ENCODE data around the gene FNTB. TPM values are rescaled to one million over a fixed set of nuclear protein-coding genes. Genes with fewer than 3 reads are reported as not detected.
A peak's percentile ranks its signal among the peaks of the same experiment; 100 is the strongest.

FNTB gene
- total and polyA plus RNA-seq, 9 of the 15 experiments (the other 6 are each of a cell fraction or from before 2014, with no cell fraction given) = 6.9 to 23.2 (median 12.2) TPM

DNA sequence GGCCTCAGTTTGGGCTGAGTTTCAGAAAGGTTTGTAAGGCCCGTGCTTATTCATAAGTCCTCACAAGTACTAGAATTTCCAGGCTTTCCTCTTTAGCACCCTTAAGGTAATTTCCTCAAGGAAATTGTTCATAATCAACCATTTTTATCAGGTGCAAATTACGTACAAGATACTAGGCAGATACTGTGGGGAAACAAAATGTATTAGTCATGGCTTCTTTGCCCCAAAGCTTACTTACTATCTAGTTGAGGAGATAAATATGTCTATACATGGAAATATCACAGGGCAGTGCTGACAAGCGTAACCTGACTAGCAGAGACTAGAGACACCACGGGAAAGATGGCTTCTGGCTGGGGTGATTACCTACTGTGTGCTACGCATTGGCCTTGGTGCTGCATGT, 93.1 kb downstream of the FNTB start (continued):
- TF ChIP-seq ZNF778 (CRISPR knock-in tag; IDR thresholded peaks at IDR 0.05) (no peak), NCOA2 (IDR thresholded peaks at IDR 0.05; ENCODE audit: partially characterized antibody in 2 of 2) (no peak)

DNA sequence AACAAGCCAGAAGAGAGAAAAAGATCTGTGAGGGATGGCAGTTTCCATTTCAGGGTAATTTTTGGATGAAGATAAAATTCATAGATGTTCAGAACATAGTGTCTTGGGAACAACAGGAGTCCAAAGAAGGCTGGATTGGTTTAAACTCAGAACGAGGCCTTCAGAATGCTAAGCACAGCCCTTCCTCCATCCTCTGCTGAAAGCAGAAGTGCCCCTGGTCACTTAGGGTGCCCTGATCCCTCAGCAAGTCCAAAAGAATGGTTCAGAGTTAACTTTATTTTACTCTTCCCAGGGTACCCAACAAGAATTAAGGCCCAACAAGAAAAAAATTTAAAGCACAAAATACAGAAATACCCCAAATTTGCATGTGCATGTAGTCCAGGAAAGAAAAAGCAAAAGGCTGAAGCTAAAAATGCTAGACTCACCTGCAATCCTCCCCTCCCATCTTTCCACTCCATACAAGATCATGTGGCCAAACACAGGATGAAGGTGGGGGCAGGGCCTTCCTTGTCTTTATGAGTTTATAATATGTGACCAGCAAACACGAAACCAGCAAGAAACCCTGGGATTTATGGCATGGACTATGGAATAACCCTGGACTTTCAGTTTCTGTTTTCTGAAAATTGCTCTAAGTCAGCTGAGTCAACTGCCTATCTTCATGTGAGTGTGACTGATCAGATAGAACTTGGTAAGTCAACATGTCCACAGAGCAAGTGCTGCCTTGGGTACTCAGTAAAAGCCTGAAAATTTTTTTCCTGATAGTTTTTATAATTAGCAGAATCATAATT, 94.5 kb downstream of the FNTB start:
- 81% methylated on average over 2 of the region's 2 CpGs for WGBS (ENCODE audit: insufficient coverage, low coverage, missing lambda C conversion rate)
- in situ Hi-C loops (cut with MboI) = no loop called here
- no peaks in the 10 kb centered on the region for H4K20me1 ChIP-seq (replicated peaks; ENCODE audit: control insufficient read depth, insufficient read depth, low read length)
- no peaks in the 10 kb centered on the region for H3K9me3 ChIP-seq (replicated peaks; ENCODE audit: control insufficient read depth, insufficient read depth, low read depth, low read length)
- ATAC-seq (no peak), DNase-seq (ENCODE audit: extremely low read depth in 1 of 4, low spot score in 3 of 4) (no peak), FAIRE-seq (peak; percentile 68)
- POLR2A ChIA-PET = interaction anchor here (0.7 to 1.1 kb wide), 4 partner anchors 16 to 58 kb away, joined by 3 to 4 read pairs (median 3); no protein-coding TSS in a partner anchor
- CTCF ChIA-PET (ENCODE audit: low intra/inter-chr PET ratio) = no interaction called here
- H3K4me3 ChIP-seq = no peak overlapping the region
- H3K4me2 ChIP-seq (ENCODE audit: insufficient read depth, low read length) = no peak overlapping the region
- H3K9ac ChIP-seq (ENCODE audit: insufficient read depth in 1 of 2, low read depth in 2 of 2, low read length in 2 of 2) = no peak overlapping the region
- no peaks in the 10 kb centered on the region for H3K9me1 ChIP-seq (ENCODE audit: control insufficient read depth, insufficient read depth, low read length)
- H3K27me3 ChIP-seq (ENCODE audit: control insufficient read depth in 2 of 2, insufficient read depth in 2 of 2, low read length in 2 of 2) = no peaks in the 10 kb centered on the region
- H2AFZ ChIP-seq (ENCODE audit: low read depth, low read length) = no peak overlapping the region
- peaks cover 85% of the 10 kb centered on the region for H3K36me3 ChIP-seq (ENCODE audit: control insufficient read depth, insufficient read depth, low read length)
- peaks cover 0 to 12% of the 10 kb centered on the region in 2 experiments; a peak in 3 of 5 replicates for H3K4me1 ChIP-seq (replicated peaks in 1 of 2; ENCODE audit: control insufficient read depth in 2 of 2, insufficient read depth in 2 of 2, low read length in 2 of 2)
- H3K79me2 ChIP-seq (ENCODE audit: control insufficient read depth, insufficient read depth, low read length) = peaks cover 16% of the 10 kb centered on the region; the same call in 2 of the 3 replicates
- no TSS peak for BruUV-seq (replicated peaks)
- intact Hi-C loops (cut with micrococcal nuclease) = no loop called here
- H3K27ac ChIP-seq (ENCODE audit: extremely low read depth, low read depth, low read length) = no peak overlapping the region
- TF ChIP-seq ZBTB17 (CRISPR knock-in tag; IDR thresholded peaks at IDR 0.05) = peak; percentile 95
- TF ChIP-seq ZNF239 (CRISPR knock-in tag; IDR thresholded peaks at IDR 0.05) = no peak
- TF ChIP-seq ZNF696 (CRISPR knock-in tag; conservative IDR thresholded peaks at IDR 0.05) = no peak
- no peak for TF ChIP-seq BRD9 (IDR thresholded peaks at IDR 0.05; ENCODE audit: low read depth, partially characterized antibody)
- TF ChIP-seq GABPB2 (CRISPR knock-in tag; conservative IDR thresholded peaks at IDR 0.05) = no peak
- TF ChIP-seq, protein P1, sequence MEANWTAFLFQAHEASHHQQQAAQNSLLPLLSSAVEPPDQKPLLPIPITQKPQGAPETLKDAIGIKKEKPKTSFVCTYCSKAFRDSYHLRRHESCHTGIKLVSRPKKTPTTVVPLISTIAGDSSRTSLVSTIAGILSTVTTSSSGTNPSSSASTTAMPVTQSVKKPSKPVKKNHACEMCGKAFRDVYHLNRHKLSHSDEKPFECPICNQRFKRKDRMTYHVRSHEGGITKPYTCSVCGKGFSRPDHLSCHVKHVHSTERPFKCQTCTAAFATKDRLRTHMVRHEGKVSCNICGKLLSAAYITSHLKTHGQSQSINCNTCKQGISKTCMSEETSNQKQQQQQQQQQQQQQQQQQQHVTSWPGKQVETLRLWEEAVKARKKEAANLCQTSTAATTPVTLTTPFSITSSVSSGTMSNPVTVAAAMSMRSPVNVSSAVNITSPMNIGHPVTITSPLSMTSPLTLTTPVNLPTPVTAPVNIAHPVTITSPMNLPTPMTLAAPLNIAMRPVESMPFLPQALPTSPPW (CRISPR knock-in tag; IDR thresholded peaks at IDR 0.05) = no peak
- no peak for TF ChIP-seq XRCC5 (IDR thresholded peaks at IDR 0.05; ENCODE audit: low read depth, low read length)
- TF ChIP-seq KDM2B (CRISPR knock-in tag; IDR thresholded peaks at IDR 0.05) = no peak
- TF ChIP-seq SAP30 (IDR thresholded peaks at IDR 0.05; ENCODE audit: borderline replicate concordance, insufficient read depth, low read depth, low read length, poor library complexity, severe bottlenecking) = no peak
- no peak for TF ChIP-seq YBX1 (IDR thresholded peaks at IDR 0.05)
- no peak for TF ChIP-seq MAFF (IDR thresholded peaks at IDR 0.05; ENCODE audit: low read length)
- TF ChIP-seq, protein P2, sequence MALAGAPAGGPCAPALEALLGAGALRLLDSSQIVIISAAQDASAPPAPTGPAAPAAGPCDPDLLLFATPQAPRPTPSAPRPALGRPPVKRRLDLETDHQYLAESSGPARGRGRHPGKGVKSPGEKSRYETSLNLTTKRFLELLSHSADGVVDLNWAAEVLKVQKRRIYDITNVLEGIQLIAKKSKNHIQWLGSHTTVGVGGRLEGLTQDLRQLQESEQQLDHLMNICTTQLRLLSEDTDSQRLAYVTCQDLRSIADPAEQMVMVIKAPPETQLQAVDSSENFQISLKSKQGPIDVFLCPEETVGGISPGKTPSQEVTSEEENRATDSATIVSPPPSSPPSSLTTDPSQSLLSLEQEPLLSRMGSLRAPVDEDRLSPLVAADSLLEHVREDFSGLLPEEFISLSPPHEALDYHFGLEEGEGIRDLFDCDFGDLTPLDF (CRISPR knock-in tag; IDR thresholded peaks at IDR 0.05) = no peak
- peak in 1 of 2 experiments; percentile 86; a peak in 2 of 4 replicates for TF ChIP-seq FOXA3 (CRISPR knock-in tag; conservative IDR thresholded peaks at IDR 0.05 in 1 of 2, IDR thresholded peaks at IDR 0.05 in 1 of 2)
- TF ChIP-seq ZNF584 (CRISPR knock-in tag; IDR thresholded peaks at IDR 0.05; ENCODE audit: low read depth) = no peak
- TF ChIP-seq RAD21 (CRISPR knock-in tag; conservative IDR thresholded peaks at IDR 0.05 in 1 of 2, IDR thresholded peaks at IDR 0.05 in 1 of 2) = 0 out of 4 replicates have a peak, but pooled peaks of 1 of the 2 experiments have one; percentile 12
- TF ChIP-seq MEF2A (IDR thresholded peaks at IDR 0.05; ENCODE audit: control insufficient read depth, low read depth, low read length) = no peak

Measured in K562 (cell line).